Heart right ventricle (tissue), 16 donors: ENCODE results near the gene FAM89A. TPM values are rescaled to one million over a fixed set of nuclear protein-coding genes. Genes with fewer than 3 reads are reported as not detected.

ENCODE experiments used
- ATAC-seq, 8 donors: fragments of 200-7000 bp; cut with Tn5 transposase; one replicate each; pipeline ENCODE4 v1.9.1; 2020; ENCODE audit warnings: mild to moderate bottlenecking in 8 of 8, moderate library complexity in 8 of 8, moderate number of reproducible peaks in 1 of 8
- DNase-seq, 2 donors: peaks; one replicate each; pipeline ENCODE4 v3.0.0-alpha.2; 2020
- H3K27ac ChIP-seq, 10 donors: fragments of 200-600 bp; sonication (generic) in 2 of 10; one replicate each; pipeline versions ENCODE4 v1.5.0 to v1.8.0; 2020 to 2022; ENCODE audit warnings: mild to moderate bottlenecking in 3 of 10
- H3K27me3 ChIP-seq, 7 donors: fragments of 200-600 bp; one replicate each; pipeline ENCODE4 v1.8.0; 2021 to 2022; ENCODE audit warnings: mild to moderate bottlenecking in 2 of 7
- H3K36me3 ChIP-seq, 9 donors: fragments of 200-600 bp; sonication (generic) in 1 of 9; one replicate each; pipeline versions ENCODE4 v1.5.0 to v1.8.0; 2020 to 2022; ENCODE audit warnings: mild to moderate bottlenecking in 2 of 9
- H3K4me1 ChIP-seq, 9 donors: fragments of 200-600 bp; sonication (generic) in 1 of 9; one replicate each; pipeline versions ENCODE4 v1.5.0 to v1.8.0; 2020 to 2022; ENCODE audit warnings: mild to moderate bottlenecking in 4 of 9
- H3K4me3 ChIP-seq, 10 donors: fragments of 200-600 bp; sonication (generic) in 2 of 10; one replicate each; pipeline versions ENCODE4 v1.5.0 to v1.8.0; 2020 to 2022; ENCODE audit warnings: mild to moderate bottlenecking in 7 of 10, moderate library complexity in 2 of 10
- H3K9me3 ChIP-seq, 11 donors: fragments of 200-600 bp in 10 of 11; sonication (generic) in 2 of 11; one replicate each; pipeline versions ENCODE4 v1.5.0 to v1.8.0; 2013 to 2022; ENCODE audit warnings: mild to moderate bottlenecking in 2 of 11, control low read depth in 1 of 11, moderate library complexity in 1 of 11
- WGBS, 2 donors: extraction: QIAGEN DNeasy Blood & Tissue Kit; methylation state at CpG; one replicate each; pipeline ENCODE4 v1.1.7; 2013; ENCODE audit warnings: inconsistent platforms in 1 of 2; 5-methylcytosine and 5-hydroxymethylcytosine counted together
- intact Hi-C, 10 donors: fragments of 100-400 bp; cut with DNase I; formaldehyde crosslinking; loops; one replicate each; pipeline versions ENCODE4 v1.11.1 to v1.14.2; 2022
- polyA plus RNA-seq, 2 donors: library from polyadenylated mRNA; stranded (reverse); fragments of 200-250 nt; gene quantifications; one replicate each; pipeline ENCODE4 v1.2.3, GENCODE V29; 2013
- total RNA-seq, 10 donors: library from RNA; stranded (reverse); fragmentation: NEBNext Ultra II Directional in 3 of 10; extraction: Animal tissue kit (Norgen Biotek cat#: 25700) in 3 of 10; gene quantifications; one replicate each; pipeline versions ENCODE4 v1.2.1 to v1.2.4, GENCODE V29; 2021 to 2023
- TF ChIP-seq, protein P1 (sequence below), 9 donors: fragments of 200-600 bp; sonication (generic) in 2 of 9; IDR thresholded peaks; one replicate each; pipeline versions ENCODE4 v1.5.0 to v1.8.0; 2021 to 2022; ENCODE audit warnings: antibody characterized with exemption in 9 of 9, mild to moderate bottlenecking in 5 of 9, moderate library complexity in 1 of 9
- donor health status: Arrhythmogenic right ventricular cardiomyopathy.
- donor health status: ischemic (EF 13 %, LVEDD 7.1; RV severe dilation, severe dysfunction).
- donor health status: healthy with polysubstance abuse.
- donor health status: DM: no; HTN: yes; CAD: no.
- donor health status: DM: no; HTN: no; CAD: no.
- donor health status: ischemic (EF 25% LVEDD 6.9; RV normal size, moderate dysfunction).
- donor health status: ischemic (EF 25% LVEDD 5.7; RV mildly dilated, moderate dysfunction).
- donor health status: healthy.
- donor health status: DM: yes; HTN: yes; CAD: no.
- donor health status: Ischemic cardiomyopathy.
- donor health status: ischemic (EF 35%, LVEDD 5.7; RV mildly dilated, moderate dysfunction).
- donor health status: nonischemic (EF 11% LVEDD 7.7; RV severe dilation, severe dysfunction).
- donor health status: DM: yes; HTN: yes; CAD: no.
- donor health status: PGD.
- donor health status: ischemic (EF 29% LVEDD 5.4; RV normal size, mild dysfunction).
- donor health status: nonischemic (EF 23%, LVEDD 6.1; RV moderate dilation, normal function).

The FAM89A gene
- total and polyA plus RNA-seq, 12 donors = 4.1 to 14.3 (median 5.3) TPM

DNA sequence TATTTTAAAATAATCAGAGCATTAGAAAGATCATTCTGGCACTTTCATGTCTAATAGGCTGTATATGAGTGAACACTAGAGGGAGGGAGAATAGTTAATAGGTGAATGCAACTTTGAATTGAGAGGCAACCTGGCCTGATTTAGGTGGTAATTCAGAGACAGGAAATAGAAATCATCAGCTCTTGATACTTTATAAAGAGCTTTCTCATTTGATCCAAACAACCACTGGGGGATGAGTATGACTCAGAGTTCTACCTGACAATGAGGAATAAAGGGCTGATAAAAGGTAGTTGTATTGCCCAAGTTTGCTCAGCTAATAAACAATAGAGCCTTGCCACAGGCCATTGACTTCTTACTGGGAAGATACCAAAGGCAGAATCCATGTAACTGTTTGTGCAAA lies 5.2 kb upstream of the FAM89A start:
- Histone ChIP-seq H3K9me3 (peaks cover 0 to 21% (median 7%) of the 10 kb centered on the region in 11 donors), H3K36me3 (no peaks in the 10 kb centered on the region), H3K27ac (no peak overlapping the region), H3K4me1 (peaks cover 0 to 9% (median 6%) of the 10 kb centered on the region in 9 donors), H3K27me3 (peaks cover 0 to 25% (median 0%) of the 10 kb centered on the region in 7 donors), H3K4me3 (no peak overlapping the region)
- ATAC-seq = no peak
- DNase-seq = no peak
- intact Hi-C loops = no loop called here
- TF ChIP-seq, protein P1, sequence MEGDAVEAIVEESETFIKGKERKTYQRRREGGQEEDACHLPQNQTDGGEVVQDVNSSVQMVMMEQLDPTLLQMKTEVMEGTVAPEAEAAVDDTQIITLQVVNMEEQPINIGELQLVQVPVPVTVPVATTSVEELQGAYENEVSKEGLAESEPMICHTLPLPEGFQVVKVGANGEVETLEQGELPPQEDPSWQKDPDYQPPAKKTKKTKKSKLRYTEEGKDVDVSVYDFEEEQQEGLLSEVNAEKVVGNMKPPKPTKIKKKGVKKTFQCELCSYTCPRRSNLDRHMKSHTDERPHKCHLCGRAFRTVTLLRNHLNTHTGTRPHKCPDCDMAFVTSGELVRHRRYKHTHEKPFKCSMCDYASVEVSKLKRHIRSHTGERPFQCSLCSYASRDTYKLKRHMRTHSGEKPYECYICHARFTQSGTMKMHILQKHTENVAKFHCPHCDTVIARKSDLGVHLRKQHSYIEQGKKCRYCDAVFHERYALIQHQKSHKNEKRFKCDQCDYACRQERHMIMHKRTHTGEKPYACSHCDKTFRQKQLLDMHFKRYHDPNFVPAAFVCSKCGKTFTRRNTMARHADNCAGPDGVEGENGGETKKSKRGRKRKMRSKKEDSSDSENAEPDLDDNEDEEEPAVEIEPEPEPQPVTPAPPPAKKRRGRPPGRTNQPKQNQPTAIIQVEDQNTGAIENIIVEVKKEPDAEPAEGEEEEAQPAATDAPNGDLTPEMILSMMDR (IDR thresholded peaks at IDR 0.05) = no peak

DNA sequence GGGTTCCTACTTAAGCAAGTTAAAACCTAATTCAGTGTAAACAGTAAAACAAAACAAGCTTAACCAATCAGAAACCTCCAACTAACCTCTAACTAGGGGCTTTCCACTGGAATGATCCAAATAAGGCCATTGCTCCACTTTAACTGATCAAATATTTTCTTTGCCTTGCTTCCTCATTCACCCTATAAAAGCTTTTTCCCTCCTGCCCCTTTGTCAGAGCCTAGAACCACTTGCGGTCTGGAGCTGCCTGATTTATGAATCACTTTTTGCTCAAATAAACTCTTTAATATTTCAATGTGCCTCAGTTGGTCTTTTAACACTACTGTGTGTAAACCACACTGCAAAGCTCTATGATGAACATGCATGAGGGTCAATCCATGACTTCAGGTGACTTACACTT lies 4.5 kb upstream of the FAM89A start:
- TF ChIP-seq, protein P1 (IDR thresholded peaks at IDR 0.05) = no peak
- no peak for ATAC-seq
- no peaks in the 10 kb centered on the region for H3K36me3 ChIP-seq
- peaks cover 0 to 12% (median 6%) of the 10 kb centered on the region in 9 donors for H3K4me1 ChIP-seq
- intact Hi-C loops = no loop called here
- H3K4me3 ChIP-seq = no peak overlapping the region
- 100% methylated on average over 1 of the region's 1 CpG for WGBS, 2 donors
- peaks cover 0 to 21% (median 7%) of the 10 kb centered on the region in 11 donors for H3K9me3 ChIP-seq
- no peak overlapping the region for H3K27ac ChIP-seq
- DNase-seq = no peak
- H3K27me3 ChIP-seq = peaks cover 0 to 28% (median 2%) of the 10 kb centered on the region in 7 donors

DNA sequence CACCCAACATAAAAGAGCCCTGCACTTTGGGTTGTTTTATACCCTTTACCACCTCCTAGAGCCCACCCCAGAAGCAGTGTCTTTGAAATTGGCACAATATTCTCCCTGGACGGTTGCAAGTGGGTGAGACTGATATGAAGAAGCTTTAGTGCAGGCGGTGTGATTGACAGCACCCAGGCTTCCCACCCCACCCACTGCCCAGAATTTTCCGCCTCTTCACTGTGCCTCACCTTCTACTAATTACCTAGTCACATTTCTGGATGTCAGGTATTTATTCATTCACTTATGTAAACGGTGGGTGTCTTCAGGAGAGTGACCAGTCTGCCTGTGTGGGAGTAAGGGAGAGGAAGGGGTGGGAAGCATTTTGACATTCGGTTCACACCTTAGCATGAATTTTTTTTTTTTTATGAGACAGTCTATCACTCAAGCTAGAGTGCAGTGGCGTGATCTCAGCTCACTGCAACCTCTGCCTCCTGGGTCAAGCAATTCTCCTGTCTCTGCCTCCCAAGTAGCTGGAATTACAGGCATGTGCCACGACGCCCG lies 1.7 kb upstream of the FAM89A start:
- intact Hi-C loops = loop anchor here in 1 of 10 donors (2.0 kb wide), 1 partner anchor 19 kb away; no protein-coding TSS in a partner anchor
- Histone ChIP-seq H3K36me3 (no peaks in the 10 kb centered on the region), H3K27ac (no peak overlapping the region), H3K4me1 (peaks cover 2 to 34% (median 21%) of the 10 kb centered on the region in 9 donors), H3K27me3 (peaks cover 0 to 36% (median 7%) of the 10 kb centered on the region in 7 donors), H3K9me3 (peaks cover 0 to 21% (median 7%) of the 10 kb centered on the region in 11 donors), H3K4me3 (no peak overlapping the region)
- TF ChIP-seq, protein P1 (IDR thresholded peaks at IDR 0.05) = no peak
- 67 to 73% methylated on average over 9 of the region's 9 CpGs for WGBS, 2 donors
- ATAC-seq = no peak
- DNase-seq = no peak

DNA sequence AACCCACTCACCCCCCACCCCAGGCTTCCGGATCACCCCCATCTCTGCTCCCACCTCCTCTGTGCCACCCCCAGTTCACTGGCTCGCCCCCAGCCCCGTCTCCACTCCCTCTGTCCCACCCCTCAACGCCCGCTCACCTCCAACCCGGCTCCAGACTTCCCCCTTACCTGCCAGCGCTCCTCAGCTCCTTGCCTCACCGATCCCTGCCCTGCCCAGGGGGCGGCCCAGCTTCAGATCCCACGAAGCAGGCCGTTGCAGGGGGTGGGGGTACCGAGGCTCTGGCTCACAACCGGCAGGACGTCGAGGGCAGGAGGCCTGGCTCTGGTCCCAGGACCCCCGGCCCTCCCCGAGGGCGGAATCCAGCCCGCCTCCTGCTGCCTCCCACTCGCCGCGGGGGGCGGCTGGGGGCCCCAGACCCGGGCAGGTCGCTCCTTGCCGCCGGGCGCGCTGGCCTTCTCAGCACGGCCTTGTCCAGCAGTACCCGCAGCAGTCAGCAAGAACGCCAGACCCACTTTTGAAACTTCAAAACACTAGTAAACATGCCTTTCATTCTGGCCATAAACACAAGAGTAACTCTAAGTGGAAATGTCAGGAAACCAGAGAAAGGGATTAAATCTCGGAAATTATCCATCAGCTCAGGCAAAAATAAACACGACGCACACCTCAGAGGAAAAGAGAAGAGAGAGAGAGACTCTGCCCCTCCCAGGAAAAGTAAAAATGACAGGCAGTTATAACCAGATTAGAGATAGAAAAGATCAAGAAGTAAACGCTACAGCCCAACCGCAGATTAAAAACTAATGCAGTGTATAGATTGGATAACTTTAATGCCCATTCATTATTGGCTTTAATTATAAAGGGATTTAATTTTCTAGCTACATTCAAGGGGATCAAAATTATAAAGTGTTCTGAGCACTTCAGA lies 1.0 kb upstream of the FAM89A start:
- WGBS, 2 donors = 5 to 8% methylated on average over 37 of the region's 37 CpGs

More for the DNA sequence above, 1.0 kb upstream of the FAM89A start:
- Histone ChIP-seq H3K27ac (peak overlapping the region in 8 of 10 donors; percentile 35 to 77 (median 42)), H3K4me1 (peaks cover 2 to 34% (median 22%) of the 10 kb centered on the region in 9 donors), H3K27me3 (peaks cover 0 to 32% (median 7%) of the 10 kb centered on the region in 7 donors), H3K36me3 (no peaks in the 10 kb centered on the region), H3K4me3 (peak overlapping the region in 8 of 10 donors; percentile 64 to 93 (median 82)), H3K9me3 (peaks cover 0 to 21% (median 7%) of the 10 kb centered on the region in 11 donors)
- intact Hi-C loops = loop anchor here in 1 of 10 donors (2.0 kb wide), 1 partner anchor 20 kb away; no protein-coding TSS in a partner anchor
- peak; percentile 10 to 15 for DNase-seq
- peak in 7 of 8 donors; percentile 9 to 35 (median 22) for ATAC-seq
- TF ChIP-seq, protein P1 (IDR thresholded peaks at IDR 0.05) = no peak
